Stimulated activated CD4-positive, alpha-beta T cell treated with anti-CD3 and anti-CD28 coated beads, Interleukin-4, amount 100 ng/mL, for 48 hours (primary cell): ENCODE measurements around the gene OXER1.

Experiments used
- DNase-seq, 2 donors: peaks; one replicate each; pipeline ENCODE4 v3.0.0-alpha.2; 2020; ENCODE audit warnings: low read depth in 2 of 2

The OXER1 gene

GRCh38 chr2:42769583-42770287 lies 5.8 kb upstream of the OXER1 start:
- no peak for DNase-seq

DNA sequence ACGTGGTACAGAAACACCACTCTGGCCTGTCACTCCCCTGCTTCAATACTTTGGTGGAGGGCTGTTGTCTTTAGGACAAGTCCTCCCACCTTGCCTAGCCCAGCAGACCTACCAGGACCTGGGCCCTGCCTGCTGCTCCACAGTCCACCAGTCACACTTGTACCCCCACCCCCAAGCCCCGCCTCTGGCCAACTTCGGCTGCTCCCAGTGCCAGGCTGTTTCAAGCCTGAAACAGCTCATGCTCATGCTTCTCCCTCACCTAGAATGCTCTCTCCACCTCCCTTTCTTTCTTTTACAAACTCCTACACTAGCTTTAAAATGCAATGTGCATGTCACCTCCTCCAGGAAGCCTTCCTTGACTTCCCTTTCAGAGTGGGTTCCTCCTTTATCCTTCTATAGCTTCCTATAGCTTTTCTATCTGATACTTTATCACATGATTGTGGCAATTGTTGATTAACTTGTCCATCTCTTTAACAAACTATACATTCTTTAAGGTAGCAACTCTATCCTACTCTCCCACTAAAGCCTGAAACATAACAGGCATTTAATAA lies 4.8 kb upstream of the OXER1 start:
- no peak for DNase-seq

GRCh38 chr2:42767899-42768705 lies 4.2 kb upstream of the OXER1 start:
- DNase-seq: no peak

- no peak for DNase-seq
Measured at GRCh38 chr2:42767080-42767898, 3.4 kb upstream of the OXER1 start.

GRCh38 chr2:42765686-42766085 lies 1.8 kb upstream of the OXER1 start:
- DNase-seq: no peak

GRCh38 chr2:42764901-42765300 lies 966 bp upstream of the OXER1 start:
- no peak for DNase-seq

- no peak for DNase-seq
Measured at GRCh38 chr2:42762823-42763804, 821 bp downstream of the OXER1 start.

DNA sequence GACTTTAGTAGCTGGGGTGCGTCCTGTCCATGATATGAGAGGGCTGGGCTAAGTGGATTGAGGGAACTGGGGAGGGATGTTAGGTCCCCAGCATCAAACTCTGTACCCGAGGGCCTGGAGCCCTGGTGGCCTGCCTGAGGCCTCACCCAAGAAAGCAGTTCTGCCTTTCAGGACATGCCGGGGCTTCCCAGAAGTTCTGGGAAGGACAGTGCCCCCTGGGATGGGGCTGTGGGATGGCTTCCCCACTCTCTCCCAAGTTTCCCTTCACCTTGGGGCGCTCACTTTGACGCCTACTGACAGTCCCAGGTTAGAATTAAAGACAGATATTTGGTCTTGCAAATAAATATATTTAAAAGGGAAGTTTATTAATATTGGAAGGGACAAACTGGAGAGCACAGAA lies 1.8 kb downstream of the OXER1 start:
- no peak for DNase-seq

- no peak for DNase-seq
Measured at GRCh38 chr2:42761554-42761953, 2.4 kb downstream of the OXER1 start.

DNA sequence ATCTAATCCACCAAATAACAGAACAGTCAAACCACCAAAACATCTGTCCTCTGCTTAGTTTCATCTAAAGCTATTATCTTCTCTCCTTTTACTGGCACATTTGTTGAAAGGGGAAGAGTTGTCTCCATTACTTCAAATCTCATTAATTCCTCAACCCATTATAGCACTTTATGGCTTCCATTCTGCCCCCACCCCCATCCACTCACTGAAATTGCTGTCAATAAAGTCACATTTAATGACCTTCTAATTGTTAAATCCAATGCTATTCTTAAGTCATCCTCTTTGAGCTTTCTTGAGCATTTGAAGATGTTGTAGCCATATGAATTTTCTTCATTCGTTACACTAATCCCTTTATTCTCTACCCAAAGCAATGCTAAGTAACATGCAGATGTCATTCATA lies 5.2 kb downstream of the OXER1 start:
- no peak for DNase-seq

DNA sequence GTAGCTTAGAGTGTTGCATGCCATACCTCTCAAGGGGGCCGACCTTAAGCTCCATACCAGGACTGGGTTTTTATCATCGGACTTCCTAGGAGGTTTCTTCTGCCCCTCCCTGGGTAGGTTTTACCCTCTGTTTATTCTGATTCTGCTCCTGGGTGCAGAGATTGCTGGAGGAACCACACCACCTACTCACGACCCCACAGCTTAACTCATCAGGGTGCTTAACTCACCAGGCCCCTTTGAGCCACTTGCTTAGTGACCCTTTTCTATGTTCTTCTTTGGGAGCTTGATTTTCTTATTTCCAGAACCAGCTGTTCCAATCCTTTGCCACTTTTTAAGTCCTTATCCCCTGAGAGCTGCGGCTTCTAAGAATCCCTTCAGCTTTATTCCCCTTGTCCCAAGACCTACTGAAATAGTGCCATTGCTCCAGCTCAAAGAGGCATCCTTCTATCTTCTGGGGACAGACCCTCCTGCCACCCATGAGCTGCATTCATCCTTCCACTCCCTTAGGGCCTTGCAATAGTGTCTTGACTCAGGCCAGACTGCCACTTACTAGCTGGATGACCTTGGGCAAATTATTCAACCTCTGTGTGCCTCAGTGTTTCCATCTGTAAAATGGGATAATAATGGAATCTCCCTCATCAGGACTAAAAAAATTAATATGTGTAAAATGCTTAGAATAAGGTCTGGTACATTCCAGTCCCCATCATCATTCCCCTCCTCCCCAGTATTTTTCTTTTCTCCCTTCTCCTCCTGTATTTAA lies 5.8 kb downstream of the OXER1 start:
- no peak for DNase-seq

DNA sequence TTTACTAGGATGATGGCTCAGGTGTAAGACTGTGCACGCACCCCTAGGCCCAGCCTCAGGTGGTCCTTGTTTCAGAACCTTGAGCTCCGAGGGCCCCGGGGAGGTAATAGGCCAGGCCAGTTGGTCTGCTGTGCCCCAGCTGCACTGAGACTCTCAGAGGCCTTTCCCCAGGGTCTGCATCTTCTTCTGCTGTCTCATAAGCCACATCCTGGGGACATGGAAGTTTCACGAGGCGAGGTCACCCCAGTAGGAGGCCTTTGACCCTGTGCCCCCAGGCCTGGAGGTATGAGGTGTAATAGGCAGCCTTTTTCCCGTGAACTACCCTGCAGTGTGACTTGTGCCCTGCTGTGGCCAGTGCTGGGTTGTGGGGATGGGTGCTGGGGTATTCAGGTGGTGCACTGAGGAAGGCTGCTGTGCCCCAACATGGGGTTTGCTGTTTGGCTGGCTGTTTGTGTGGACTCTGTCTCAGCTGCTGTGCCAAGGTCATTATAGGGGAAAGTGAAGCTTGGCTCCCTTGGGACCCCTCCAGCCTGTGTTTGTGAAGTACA lies 6.9 kb downstream of the OXER1 start:
- DNase-seq: no peak

GRCh38 chr2:42756150-42756775 lies 7.7 kb downstream of the OXER1 start:
- no peak for DNase-seq

DNA sequence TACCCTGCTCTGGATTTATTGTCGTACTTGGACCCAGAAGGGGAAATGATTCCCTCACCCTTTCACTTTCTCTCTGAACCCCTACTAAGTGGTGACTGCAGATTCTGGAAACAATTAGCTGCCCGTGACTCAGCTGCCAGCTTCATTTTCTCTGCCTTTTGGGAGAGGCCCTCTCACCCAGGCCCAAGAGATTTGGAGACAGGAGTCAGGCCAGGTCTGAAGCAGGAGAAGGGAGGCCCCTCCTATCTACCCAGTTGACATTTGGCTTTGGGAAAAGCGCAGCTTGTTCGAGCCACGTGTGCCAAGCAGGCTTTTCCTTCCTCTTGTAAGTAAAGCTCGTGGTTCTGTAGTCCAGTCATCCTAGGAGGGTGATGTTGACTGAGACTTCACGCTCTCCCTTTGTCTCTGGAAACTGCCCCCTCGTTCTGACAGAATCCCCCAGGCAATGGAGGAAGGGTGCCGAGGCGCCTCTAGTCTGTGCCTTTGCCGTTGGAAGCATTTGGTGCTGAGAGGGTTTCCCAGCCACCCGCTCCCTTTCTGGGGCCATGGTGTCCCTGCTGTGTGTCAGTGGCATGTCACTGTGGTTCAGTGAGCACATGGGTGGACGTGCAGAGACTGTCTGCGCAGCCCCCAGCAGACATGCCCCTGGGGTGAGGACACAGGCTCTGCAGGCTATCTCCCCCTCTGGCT lies 8.6 kb downstream of the OXER1 start:
- no peak for DNase-seq

- no peak for DNase-seq
Measured at GRCh38 chr2:42754776-42755140, 9.2 kb downstream of the OXER1 start.

DNA sequence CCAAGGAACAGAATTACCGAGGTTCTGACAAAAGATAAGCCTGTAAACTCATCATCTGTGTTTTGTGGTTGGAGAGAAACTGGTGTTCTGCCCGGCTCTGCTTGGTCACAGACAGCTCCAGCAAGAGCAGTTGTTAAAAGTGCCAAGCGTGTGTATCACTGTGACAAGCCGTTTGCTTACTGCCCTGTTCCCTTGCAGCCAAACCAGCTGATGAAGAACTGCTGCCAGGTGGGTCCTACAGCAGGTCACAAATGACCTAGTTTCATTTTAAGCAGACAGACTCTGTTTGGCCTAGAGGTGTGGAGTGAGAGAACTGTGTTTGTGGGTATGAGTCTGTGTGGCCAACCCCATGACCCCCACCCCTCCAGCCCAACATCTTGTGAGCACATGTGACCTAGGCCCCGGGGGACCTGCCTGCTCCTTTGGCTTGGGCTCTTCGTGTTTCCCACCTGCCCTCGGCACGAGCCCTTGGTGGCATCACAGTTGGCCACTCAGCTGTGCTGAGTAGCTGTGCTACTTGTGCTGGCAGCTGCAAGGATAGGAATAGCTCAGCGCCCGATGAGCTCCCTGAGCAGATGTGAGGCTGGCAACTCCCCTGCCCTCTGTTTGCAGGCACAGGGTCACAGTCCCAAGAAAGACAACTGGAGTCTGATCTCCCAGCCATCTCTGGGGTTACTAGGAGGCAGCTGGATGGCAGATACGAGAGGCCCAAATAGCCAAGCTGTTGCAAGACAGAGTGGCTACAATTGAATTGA lies 9.7 kb downstream of the OXER1 start:
- no peak for DNase-seq

DNA sequence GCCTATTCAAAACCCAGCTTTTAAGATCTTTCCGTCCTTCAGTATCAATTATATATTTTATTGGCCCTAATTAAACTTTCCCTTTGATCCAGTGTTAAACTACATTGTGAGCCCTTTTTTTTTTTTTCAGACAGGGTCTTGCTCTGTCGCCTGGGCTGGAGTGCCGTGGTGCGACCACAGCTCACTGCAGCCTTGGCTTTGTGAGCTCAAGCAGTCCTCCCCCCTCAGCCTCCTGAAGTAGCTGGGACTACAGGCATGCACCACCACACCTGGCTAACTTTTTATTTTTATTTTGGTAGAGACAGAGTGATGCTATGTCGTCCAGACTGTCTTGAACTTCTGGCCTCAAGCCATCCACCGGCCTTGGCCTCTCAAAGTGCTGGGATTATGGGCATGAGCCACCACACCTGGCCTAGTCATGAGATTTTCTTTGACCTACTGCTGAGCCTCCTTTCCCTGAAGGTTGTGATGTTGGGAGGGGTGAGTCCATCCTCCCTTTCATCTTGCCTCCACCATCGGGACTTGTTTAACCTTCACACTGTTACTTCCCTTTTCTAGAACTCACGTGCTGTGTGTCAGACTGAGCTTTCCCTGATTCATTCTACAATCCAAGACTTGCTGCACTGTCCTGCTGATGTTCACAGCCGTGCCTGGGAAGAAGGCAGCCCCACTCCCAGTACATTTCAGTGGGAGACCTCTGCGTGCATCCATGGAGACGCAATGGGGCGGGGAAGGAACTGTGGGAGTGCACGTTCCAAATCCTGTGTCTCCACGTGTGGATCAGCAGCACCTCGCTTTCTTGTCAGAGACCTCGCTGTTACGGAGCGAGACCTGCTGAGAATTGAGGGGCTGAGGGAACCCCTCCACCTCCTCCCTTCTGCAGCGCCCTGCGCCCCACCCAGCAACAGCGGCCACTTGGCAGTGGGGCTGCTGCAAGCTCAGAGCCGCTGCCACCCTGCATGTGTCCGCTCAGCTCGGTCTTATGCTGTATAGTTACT lies 10.8 kb downstream of the OXER1 start:
- no peak for DNase-seq
